ENCODE data around the gene SIRPB2.

The SIRPB2 gene

GRCh38 chr20:1517010-1517409 lies 25.8 kb upstream of the SIRPB2 start:
- TF ChIP-seq, protein P1, sequence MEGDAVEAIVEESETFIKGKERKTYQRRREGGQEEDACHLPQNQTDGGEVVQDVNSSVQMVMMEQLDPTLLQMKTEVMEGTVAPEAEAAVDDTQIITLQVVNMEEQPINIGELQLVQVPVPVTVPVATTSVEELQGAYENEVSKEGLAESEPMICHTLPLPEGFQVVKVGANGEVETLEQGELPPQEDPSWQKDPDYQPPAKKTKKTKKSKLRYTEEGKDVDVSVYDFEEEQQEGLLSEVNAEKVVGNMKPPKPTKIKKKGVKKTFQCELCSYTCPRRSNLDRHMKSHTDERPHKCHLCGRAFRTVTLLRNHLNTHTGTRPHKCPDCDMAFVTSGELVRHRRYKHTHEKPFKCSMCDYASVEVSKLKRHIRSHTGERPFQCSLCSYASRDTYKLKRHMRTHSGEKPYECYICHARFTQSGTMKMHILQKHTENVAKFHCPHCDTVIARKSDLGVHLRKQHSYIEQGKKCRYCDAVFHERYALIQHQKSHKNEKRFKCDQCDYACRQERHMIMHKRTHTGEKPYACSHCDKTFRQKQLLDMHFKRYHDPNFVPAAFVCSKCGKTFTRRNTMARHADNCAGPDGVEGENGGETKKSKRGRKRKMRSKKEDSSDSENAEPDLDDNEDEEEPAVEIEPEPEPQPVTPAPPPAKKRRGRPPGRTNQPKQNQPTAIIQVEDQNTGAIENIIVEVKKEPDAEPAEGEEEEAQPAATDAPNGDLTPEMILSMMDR (IDR thresholded peaks at IDR 0.05; ENCODE audit: insufficient read depth, missing control alignments) = no peak
- DNase-seq (ENCODE audit: insufficient read length, low spot score) (no peak), FAIRE-seq (no peak)

GRCh38 chr20:1513801-1514200 lies 22.6 kb upstream of the SIRPB2 start:
- no peak for FAIRE-seq
- TF ChIP-seq, protein P1 (IDR thresholded peaks at IDR 0.05; ENCODE audit: insufficient read depth, missing control alignments) = no peak
- DNase-seq (ENCODE audit: insufficient read length, low spot score) = no peak

DNA sequence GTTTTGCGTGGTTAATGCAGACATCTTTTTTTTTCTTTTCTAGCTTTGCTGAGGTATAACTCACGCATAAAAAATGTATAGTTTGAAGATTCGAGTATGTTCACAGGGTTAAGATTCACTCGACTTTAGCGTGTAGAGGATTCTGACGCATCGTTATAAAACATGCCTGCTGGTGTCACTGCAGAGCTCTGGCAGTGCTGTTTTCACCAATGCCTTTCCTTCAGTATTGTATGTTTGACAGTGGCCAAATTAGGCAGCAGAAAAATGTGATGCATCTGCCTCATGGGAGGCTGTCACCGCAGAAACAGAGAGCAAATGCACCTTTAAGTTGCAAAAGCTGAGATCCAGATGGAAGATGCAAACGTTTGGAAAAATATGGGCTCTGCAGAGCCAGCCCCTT lies 18.0 kb upstream of the SIRPB2 start:
- TF ChIP-seq, protein P1 (IDR thresholded peaks at IDR 0.05; ENCODE audit: insufficient read depth, missing control alignments) = peak; percentile 14
- DNase-seq (ENCODE audit: insufficient read length, low spot score) (no peak), FAIRE-seq (no peak)

DNA sequence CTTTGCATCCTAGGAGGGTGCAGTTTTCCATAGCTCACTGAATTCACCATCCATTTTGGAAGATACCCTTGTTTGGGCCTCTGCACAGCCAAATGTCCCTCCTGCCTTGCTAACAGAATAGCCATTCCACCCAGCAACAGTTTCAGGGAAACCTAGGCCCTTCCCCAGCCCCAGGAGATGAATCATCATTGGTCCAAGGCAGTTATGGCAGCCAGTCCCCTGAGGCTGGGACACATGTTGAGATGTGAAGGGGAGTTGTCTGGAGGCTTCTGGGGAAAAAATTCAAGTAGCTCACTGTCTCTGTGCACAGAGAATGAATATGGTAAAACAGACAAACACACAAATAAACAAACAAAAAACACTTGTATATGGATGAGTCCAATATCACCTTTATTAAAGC lies 17.4 kb upstream of the SIRPB2 start:
- DNase-seq (ENCODE audit: insufficient read length, low spot score) = no peak
- FAIRE-seq = no peak
- TF ChIP-seq, protein P1 (IDR thresholded peaks at IDR 0.05; ENCODE audit: insufficient read depth, missing control alignments) = no peak

DNA sequence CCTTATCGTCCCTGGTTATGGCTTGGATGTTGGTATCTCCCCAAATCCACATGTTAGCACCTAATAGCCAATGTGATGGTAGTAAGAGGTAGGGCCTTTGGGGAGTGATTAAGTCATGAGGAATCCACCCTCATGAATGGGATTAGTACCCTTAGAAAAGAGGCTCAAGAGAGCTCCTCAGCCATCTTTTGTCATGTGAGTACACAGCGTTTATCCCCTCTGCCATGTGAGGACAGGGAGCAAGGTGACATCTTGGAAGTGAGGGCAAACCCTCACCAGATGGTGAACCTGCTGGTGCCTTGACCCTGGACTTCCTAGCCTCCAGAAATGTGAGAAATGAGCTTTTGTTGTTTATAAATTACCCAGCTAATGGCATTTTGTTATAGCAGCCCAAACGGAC lies 16.1 kb upstream of the SIRPB2 start:
- TF ChIP-seq, protein P1 (IDR thresholded peaks at IDR 0.05; ENCODE audit: insufficient read depth, missing control alignments) = no peak
- DNase-seq (ENCODE audit: insufficient read length, low spot score) (no peak), FAIRE-seq (no peak)

GRCh38 chr20:1505871-1506270 lies 14.7 kb upstream of the SIRPB2 start:
- DNase-seq (ENCODE audit: insufficient read length, low spot score) = no peak
- TF ChIP-seq, protein P1 (IDR thresholded peaks at IDR 0.05; ENCODE audit: insufficient read depth, missing control alignments) = no peak
- no peak for FAIRE-seq

GRCh38 chr20:1505361-1505760 lies 14.1 kb upstream of the SIRPB2 start:
- TF ChIP-seq, protein P1 (IDR thresholded peaks at IDR 0.05; ENCODE audit: insufficient read depth, missing control alignments) = no peak
- no peak for DNase-seq (ENCODE audit: insufficient read length, low spot score)
- no peak for FAIRE-seq

Data from D721Med (cell line).